Neural progenitor cell (in vitro differentiated cells): ENCODE measurements around the gene NSMCE1. TPM values are rescaled to one million over a fixed set of nuclear protein-coding genes. Genes with fewer than 3 reads are reported as not detected.

Experiments
- DNase-seq: peaks from one replicate; pipeline ENCODE4 v3.0.0-alpha.2; 2016; ENCODE audit warnings: low spot score
- H2AFZ ChIP-seq: fragments of 200-600 bp; sonication (generic); replicated peaks from 2 replicates; pipeline ENCODE4 v1.6.1; 2016; ENCODE audit warnings: antibody characterized with exemption
- H3F3A ChIP-seq: fragments of 200-600 bp; sonication (generic); 2 replicates; pipeline ENCODE4 v1.6.1; 2016; ENCODE audit warnings: antibody characterized with exemption, low read depth
- H3K27ac ChIP-seq: fragments of 200-600 bp; sonication (generic); 2 replicates; pipeline ENCODE4 v1.5.1; 2016; ENCODE audit warnings: mild to moderate bottlenecking
- H3K27me3 ChIP-seq: fragments of 200-600 bp; sonication (generic); 2 replicates; pipeline ENCODE4 v1.6.1; 2016; ENCODE audit warnings: mild to moderate bottlenecking, moderate library complexity
- H3K36me3 ChIP-seq: fragments of 200-600 bp; sonication (generic); 2 replicates; pipeline ENCODE4 v1.5.1; 2016
- H3K4me1 ChIP-seq: fragments of 200-600 bp; sonication (generic); 2 replicates; pipeline ENCODE4 v1.6.1; 2016; ENCODE audit warnings: mixed run types
- H3K4me2 ChIP-seq: fragments of 200-600 bp; sonication (generic); 2 replicates; pipeline ENCODE4 v1.6.1; 2016
- H3K4me3 ChIP-seq: fragments of 200-600 bp; sonication (generic); 2 replicates; pipeline ENCODE4 v1.5.1; 2016
- H3K79me2 ChIP-seq: fragments of 200-600 bp; sonication (generic); 2 replicates; pipeline ENCODE4 v1.6.1; 2016; ENCODE audit warnings: low read depth
- H3K9ac ChIP-seq: fragments of 200-600 bp; sonication (generic); 2 replicates; pipeline ENCODE4 v1.6.1; 2016
- H3K9me3 ChIP-seq: fragments of 200-600 bp; sonication (generic); 2 replicates; pipeline ENCODE4 v1.5.1; 2016; ENCODE audit warnings: low read depth
- H4K20me1 ChIP-seq: fragments of 200-600 bp; sonication (generic); 2 replicates; pipeline ENCODE4 v1.6.1; 2016; ENCODE audit warnings: low read depth
- H3K27ac Mint-ChIP-seq: 3 replicates; pipeline ENCODE4 v1.8.0; 2021; ENCODE audit warnings: mixed read lengths
- H3K27me3 Mint-ChIP-seq: 2 replicates; pipeline ENCODE4 v1.8.0; 2022; ENCODE audit warnings: low read depth, mild to moderate bottlenecking, inconsistent platforms, moderate library complexity, mixed read lengths; ENCODE audit not compliant: insufficient read depth
- H3K36me3 Mint-ChIP-seq: 3 replicates; pipeline ENCODE4 v1.8.0; 2021; ENCODE audit warnings: mixed read lengths
- H3K4me1 Mint-ChIP-seq: 3 replicates; pipeline ENCODE4 v1.8.0; 2021; ENCODE audit warnings: mixed read lengths
- H3K4me3 Mint-ChIP-seq: 3 replicates; pipeline ENCODE4 v1.8.0; 2021; ENCODE audit warnings: mild to moderate bottlenecking, moderate library complexity, mixed read lengths
- H3K9me3 Mint-ChIP-seq: 3 replicates; pipeline ENCODE4 v1.8.0; 2020; ENCODE audit warnings: mixed read lengths
- EZH2 ChIP-seq: fragments of 200-600 bp; sonication (generic); IDR thresholded peaks from 2 replicates; pipeline ENCODE4 v1.6.1; 2017; ENCODE audit warnings: antibody characterized with exemption, mild to moderate bottlenecking, moderate library complexity
- EZH2phosphoT487 ChIP-seq: fragments of 200-600 bp; sonication (generic); IDR thresholded peaks from 2 replicates; pipeline ENCODE4 v1.6.1; 2017; ENCODE audit warnings: antibody characterized with exemption
- total RNA-seq: library from RNA; depleted of rRNA; stranded (reverse); fragments of >200 nt; gene quantifications from 2 replicates; pipeline ENCODE4 v1.2.3, GENCODE V29; 2015; ENCODE audit warnings: low replicate concordance
- TF ChIP-seq, protein P1 (sequence below): fragments of 200-600 bp; sonication (generic); IDR thresholded peaks from 2 replicates; pipeline ENCODE4 v1.5.1; 2017; ENCODE audit warnings: antibody characterized with exemption, mild to moderate bottlenecking

Gene NSMCE1
- total RNA-seq, 1 donor from 2014 or later, result 83.4 TPM

DNA sequence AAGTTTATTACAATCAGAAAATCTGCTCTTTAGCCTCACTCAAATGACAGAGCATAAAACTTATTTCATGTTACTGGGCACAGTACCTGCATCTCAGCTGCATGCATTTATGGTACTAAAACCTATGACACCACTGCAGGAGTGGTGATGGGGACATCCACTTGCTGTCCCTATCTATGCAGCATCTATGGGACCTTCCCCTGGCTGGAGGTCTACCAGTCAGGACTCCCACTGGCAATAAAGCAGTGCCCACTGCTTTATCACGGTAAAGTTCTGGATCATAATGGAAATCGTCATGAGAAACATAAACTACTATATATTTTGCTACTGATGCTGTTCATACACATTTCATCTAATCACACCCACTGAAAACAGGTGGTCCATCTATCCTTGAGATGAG is 26.2 kb downstream of the NSMCE1 start:
- H3K79me2 ChIP-seq, result no peaks in the 10 kb centered on the region
- peaks cover 50% of the 10 kb centered on the region for H3K4me1 Mint-ChIP-seq
- peaks cover 25% of the 10 kb centered on the region for H4K20me1 ChIP-seq
- no peak overlapping the region for H3K27ac Mint-ChIP-seq
- no peak overlapping the region for H3K9ac ChIP-seq
- no peak for TF ChIP-seq EZH2phosphoT487
- TF ChIP-seq, protein P1, sequence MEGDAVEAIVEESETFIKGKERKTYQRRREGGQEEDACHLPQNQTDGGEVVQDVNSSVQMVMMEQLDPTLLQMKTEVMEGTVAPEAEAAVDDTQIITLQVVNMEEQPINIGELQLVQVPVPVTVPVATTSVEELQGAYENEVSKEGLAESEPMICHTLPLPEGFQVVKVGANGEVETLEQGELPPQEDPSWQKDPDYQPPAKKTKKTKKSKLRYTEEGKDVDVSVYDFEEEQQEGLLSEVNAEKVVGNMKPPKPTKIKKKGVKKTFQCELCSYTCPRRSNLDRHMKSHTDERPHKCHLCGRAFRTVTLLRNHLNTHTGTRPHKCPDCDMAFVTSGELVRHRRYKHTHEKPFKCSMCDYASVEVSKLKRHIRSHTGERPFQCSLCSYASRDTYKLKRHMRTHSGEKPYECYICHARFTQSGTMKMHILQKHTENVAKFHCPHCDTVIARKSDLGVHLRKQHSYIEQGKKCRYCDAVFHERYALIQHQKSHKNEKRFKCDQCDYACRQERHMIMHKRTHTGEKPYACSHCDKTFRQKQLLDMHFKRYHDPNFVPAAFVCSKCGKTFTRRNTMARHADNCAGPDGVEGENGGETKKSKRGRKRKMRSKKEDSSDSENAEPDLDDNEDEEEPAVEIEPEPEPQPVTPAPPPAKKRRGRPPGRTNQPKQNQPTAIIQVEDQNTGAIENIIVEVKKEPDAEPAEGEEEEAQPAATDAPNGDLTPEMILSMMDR, result no peak
- no peak for TF ChIP-seq EZH2
- H3K9me3 Mint-ChIP-seq, result no peaks in the 10 kb centered on the region
- peak overlapping the region; percentile 74 for H3K4me3 Mint-ChIP-seq
- H3K27me3 Mint-ChIP-seq, result peaks cover 13% of the 10 kb centered on the region
- no peaks in the 10 kb centered on the region for H3K36me3 Mint-ChIP-seq
- no peak overlapping the region for H3K27ac ChIP-seq
- H3K4me1 ChIP-seq, result peaks cover 15% of the 10 kb centered on the region
- H3F3A ChIP-seq, result no peaks in the 10 kb centered on the region
- H3K9me3 ChIP-seq, result no peaks in the 10 kb centered on the region
- H3K36me3 ChIP-seq, result no peaks in the 10 kb centered on the region
- no peak overlapping the region for H2AFZ ChIP-seq
- H3K4me2 ChIP-seq, result peak overlapping the region; percentile 48
- H3K27me3 ChIP-seq, result no peaks in the 10 kb centered on the region
- no peak overlapping the region for H3K4me3 ChIP-seq
- DNase-seq, result no peak

DNA sequence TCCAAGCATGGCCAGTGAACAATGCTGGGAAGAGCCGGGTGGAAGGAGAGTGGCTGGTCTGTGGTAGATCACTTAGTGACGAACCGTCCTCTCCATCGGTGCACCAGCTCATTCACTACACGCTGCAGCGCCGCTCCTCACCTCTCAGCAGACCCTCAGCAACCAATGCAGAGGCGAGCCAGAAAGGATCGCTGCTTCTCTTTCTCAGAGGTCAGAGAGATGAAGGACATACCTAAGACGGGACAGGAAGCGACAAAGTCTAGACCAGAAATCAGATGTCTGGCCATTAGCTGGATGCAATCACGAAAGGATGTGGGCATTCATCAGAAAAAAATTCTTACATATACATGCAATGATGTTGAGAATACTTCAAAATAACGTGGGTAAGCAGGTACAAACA is 26.9 kb downstream of the NSMCE1 start:
- no peak overlapping the region for H3K27ac ChIP-seq
- no peaks in the 10 kb centered on the region for H3K79me2 ChIP-seq
- no peak overlapping the region for H3K4me2 ChIP-seq
- no peak overlapping the region for H2AFZ ChIP-seq
- no peak overlapping the region for H3K9ac ChIP-seq
- no peaks in the 10 kb centered on the region for H3K36me3 ChIP-seq
- no peak for TF ChIP-seq EZH2phosphoT487
- no peak for TF ChIP-seq EZH2
- TF ChIP-seq, protein P1, result no peak
- H3K9me3 ChIP-seq, result no peaks in the 10 kb centered on the region
- H3K4me1 ChIP-seq, result peaks cover 22% of the 10 kb centered on the region
- no peak overlapping the region for H3K4me3 ChIP-seq
- H3K27me3 ChIP-seq, result no peaks in the 10 kb centered on the region
- Mint-ChIP-seq H3K36me3 (no peaks in the 10 kb centered on the region), H3K27me3 (peaks cover 16% of the 10 kb centered on the region), H3K4me1 (peaks cover 57% of the 10 kb centered on the region), H3K9me3 (no peaks in the 10 kb centered on the region), H3K27ac (no peak overlapping the region), H3K4me3 (no peak overlapping the region)
- DNase-seq, result no peak
- peaks cover 26% of the 10 kb centered on the region for H4K20me1 ChIP-seq
- H3F3A ChIP-seq, result peaks cover 5% of the 10 kb centered on the region

DNA sequence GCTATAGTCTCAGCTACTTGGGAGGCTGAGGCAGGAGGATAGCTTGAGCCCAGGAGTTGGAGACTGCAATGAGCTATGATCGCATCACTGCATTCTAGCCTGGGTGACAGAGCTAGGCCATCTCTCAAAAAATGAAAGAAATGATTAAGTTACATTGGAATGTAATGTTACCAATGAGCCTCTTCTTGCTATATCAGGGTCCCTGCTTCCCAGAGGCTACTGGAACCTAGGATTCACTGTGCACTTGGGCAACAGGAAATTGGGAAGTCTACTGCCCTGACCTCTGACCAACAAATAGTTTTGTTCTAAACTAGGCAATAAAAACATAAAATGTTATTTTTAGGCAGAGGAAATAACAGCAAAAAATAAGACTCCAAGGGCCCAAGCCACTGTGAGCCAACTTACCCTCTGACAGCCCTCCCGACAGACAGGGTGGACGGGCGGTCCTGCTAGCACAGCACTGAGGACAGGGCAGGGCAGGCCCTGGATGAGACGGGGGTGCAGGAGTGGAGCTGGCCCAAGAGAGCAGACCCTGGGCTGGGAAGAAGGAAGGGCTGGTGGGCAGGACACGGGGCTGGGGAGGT is 27.5 kb downstream of the NSMCE1 start:
- Histone ChIP-seq H3K9ac (no peak overlapping the region), H3K27ac (no peak overlapping the region), H3K27me3 (no peaks in the 10 kb centered on the region), H3K36me3 (no peaks in the 10 kb centered on the region), H3K9me3 (no peaks in the 10 kb centered on the region), H3K4me3 (no peak overlapping the region), H3K4me1 (peaks cover 25% of the 10 kb centered on the region), H2AFZ (no peak overlapping the region), H3K79me2 (no peaks in the 10 kb centered on the region), H3F3A (peaks cover 7% of the 10 kb centered on the region), H3K4me2 (no peak overlapping the region), H4K20me1 (peaks cover 30% of the 10 kb centered on the region)
- H3K9me3 Mint-ChIP-seq, result no peaks in the 10 kb centered on the region
- DNase-seq, result no peak
- H3K27ac Mint-ChIP-seq, result no peak overlapping the region
- no peak for TF ChIP-seq EZH2phosphoT487
- TF ChIP-seq, protein P1, result no peak
- no peak for TF ChIP-seq EZH2
- no peak overlapping the region for H3K4me3 Mint-ChIP-seq
- H3K36me3 Mint-ChIP-seq, result no peaks in the 10 kb centered on the region
- peaks cover 60% of the 10 kb centered on the region for H3K4me1 Mint-ChIP-seq
- peaks cover 16% of the 10 kb centered on the region for H3K27me3 Mint-ChIP-seq
